ENCODE results near the gene TMEM132D. TPM values are rescaled to one million over a fixed set of nuclear protein-coding genes. Genes with fewer than 3 reads are reported as not detected.

TMEM132D gene
- total and polyA plus RNA-seq, 2 donors (not counting 3 experiments of a cell fraction or from before 2014, with no cell fraction given), result not detected

GRCh38 chr12:129606239-129606638, 297.6 kb downstream of the TMEM132D start:
- H3K4me3 ChIP-seq (replicated peaks in 1 of 3; ENCODE audit: insufficient read depth in 1 of 3, low read depth in 1 of 3, low read length in 3 of 3), result no peak overlapping the region
- no peaks in the 10 kb centered on the region for H3K79me2 ChIP-seq (ENCODE audit: control insufficient read depth, insufficient read depth, low read length)
- no peak overlapping the region for H3K9ac ChIP-seq (replicated peaks; ENCODE audit: extremely low read depth, insufficient read depth, low read length)
- no peak overlapping the region for H3K27ac ChIP-seq (ENCODE audit: insufficient read depth, low read depth, low read length)
- no TSS peak for BruUV-seq (replicated peaks)
- no peaks in the 10 kb centered on the region for H3K9me1 ChIP-seq (replicated peaks; ENCODE audit: control insufficient read depth, extremely low read depth, insufficient read depth, low read length)
- H2AFZ ChIP-seq (ENCODE audit: low read depth, low read length), result no peak overlapping the region
- no peaks in the 10 kb centered on the region for H3K9me3 ChIP-seq (replicated peaks; ENCODE audit: control insufficient read depth, insufficient read depth, low read length)
- dilution Hi-C loops (cut with MboI; ENCODE audit: extremely low pct_ligation_motif_present, low sequenced_read_pairs) (no loop called here), intact Hi-C loops (cut with micrococcal nuclease) (no loop called here)
- H4K20me1 ChIP-seq (replicated peaks; ENCODE audit: control insufficient read depth, extremely low read depth, insufficient read depth, low read length), result no peaks in the 10 kb centered on the region
- POLR2A ChIA-PET, result no interaction called here
- DNase-seq (ENCODE audit: low read depth, low spot score) (no peak), FAIRE-seq (no peak)
- TF ChIP-seq MAX (IDR thresholded peaks at IDR 0.05; ENCODE audit: insufficient read depth, insufficient read length) (no peak), JUN (IDR thresholded peaks at IDR 0.05; ENCODE audit: borderline replicate concordance, insufficient read depth, insufficient read length, low read depth) (no peak), MYC (IDR thresholded peaks at IDR 0.05; ENCODE audit: low read depth, low read length) (no peak), GATA2 (IDR thresholded peaks at IDR 0.05; ENCODE audit: insufficient read depth, insufficient read length, low read depth, low read length) (no peak), EZH2 (IDR thresholded peaks at IDR 0.05; ENCODE audit: borderline replicate concordance, low read depth, low read length, severe bottlenecking) (no peak), POLR2AphosphoS5 (IDR thresholded peaks at IDR 0.05; ENCODE audit: insufficient read depth, low read depth, low read length) (no peak), CTCF (IDR thresholded peaks at IDR 0.05; ENCODE audit: extremely low read depth in 1 of 2, insufficient read depth in 1 of 2, low read depth in 1 of 2, low read length in 2 of 2) (no peak), FOS (IDR thresholded peaks at IDR 0.05; ENCODE audit: borderline replicate concordance, insufficient read depth, low read length) (no peak), POLR2A (IDR thresholded peaks at IDR 0.05; ENCODE audit: low read depth, low read length) (no peak)
- H3K4me2 ChIP-seq (ENCODE audit: insufficient read depth, low read length), result no peak overlapping the region
- CTCF ChIA-PET, result no interaction called here
- H3K4me1 ChIP-seq (ENCODE audit: control insufficient read depth, extremely low read depth, insufficient read depth, low read length), result no peaks in the 10 kb centered on the region
- no peaks in the 10 kb centered on the region for H3K36me3 ChIP-seq (ENCODE audit: control insufficient read depth in 2 of 2, extremely low read depth in 1 of 2, insufficient read depth in 2 of 2, low read length in 2 of 2)
- H3K27me3 ChIP-seq (ENCODE audit: control insufficient read depth in 2 of 2, insufficient read depth in 2 of 2, low read length in 2 of 2), result no peaks in the 10 kb centered on the region
